GM23338 (cell line): ENCODE results near the gene RAI14. TPM values are rescaled to one million over a fixed set of nuclear protein-coding genes. Genes with fewer than 3 reads are reported as not detected.

Experiments used
- ATAC-seq: fragments of 200-7000 bp; cut with Tn5 transposase; 3 replicates; pipeline ENCODE4 v1.9.1; 2020
- DNase-seq: peaks from one replicate; pipeline ENCODE4 v3.0.0-alpha.2; 2015; ENCODE audit warnings: low spot score
- H2AFZ ChIP-seq: fragments of 200-600 bp; sonication (generic); 2 replicates; pipeline ENCODE4 v1.8.0; 2016; ENCODE audit warnings: antibody characterized with exemption, mild to moderate bottlenecking, moderate library complexity
- H3F3A ChIP-seq: fragments of 200-600 bp; sonication (generic); replicated peaks from 2 replicates; pipeline ENCODE4 v1.8.0; 2017; ENCODE audit warnings: antibody characterized with exemption, mixed run types, low read depth
- H3K27ac ChIP-seq: fragments of 200-600 bp; sonication (generic); 2 replicates; pipeline ENCODE4 v1.6.1; 2016; ENCODE audit warnings: low read depth
- H3K27me3 ChIP-seq: fragments of 200-600 bp; sonication (generic); 2 replicates; pipeline ENCODE4 v1.8.0; 2016; ENCODE audit warnings: mild to moderate bottlenecking, mixed run types, moderate library complexity; ENCODE audit not compliant: insufficient read depth
- H3K36me3 ChIP-seq: fragments of 200-600 bp; sonication (generic); 2 replicates; pipeline ENCODE4 v1.8.0; 2016; ENCODE audit warnings: mild to moderate bottlenecking; ENCODE audit not compliant: insufficient read depth
- H3K4me1 ChIP-seq: fragments of 200-600 bp; sonication (generic); 2 replicates; pipeline ENCODE4 v1.8.0; 2016; ENCODE audit warnings: mild to moderate bottlenecking, moderate library complexity; ENCODE audit not compliant: insufficient read depth
- H3K4me2 ChIP-seq: fragments of 200-600 bp; sonication (generic); 2 replicates; pipeline ENCODE4 v1.7.1; 2017; ENCODE audit warnings: mixed run types
- H3K4me3 ChIP-seq: fragments of 200-600 bp; sonication (generic); 2 replicates; pipeline ENCODE4 v1.6.1; 2016; ENCODE audit warnings: mixed run types
- H3K79me2 ChIP-seq: fragments of 200-600 bp; sonication (generic); replicated peaks from 2 replicates; pipeline ENCODE4 v1.8.0; 2017; ENCODE audit warnings: mild to moderate bottlenecking; ENCODE audit not compliant: insufficient read depth
- H3K9me2 ChIP-seq: fragments of 200-600 bp; sonication (generic); 2 replicates; pipeline ENCODE4 v1.8.0; 2017; ENCODE audit not compliant: insufficient read depth
- H4K20me1 ChIP-seq: fragments of 200-600 bp; sonication (generic); replicated peaks from 2 replicates; pipeline ENCODE4 v1.8.0; 2017; ENCODE audit warnings: mild to moderate bottlenecking; ENCODE audit not compliant: insufficient read depth
- H3K27ac Mint-ChIP-seq: 2 replicates; pipeline ENCODE4 v1.8.0; 2020; ENCODE audit warnings: inconsistent platforms, mild to moderate bottlenecking, moderate library complexity, mixed read lengths
- H3K27me3 Mint-ChIP-seq: 3 replicates; pipeline ENCODE4 v1.8.0; 2022; ENCODE audit warnings: low read depth, mild to moderate bottlenecking, moderate library complexity, mixed read lengths, inconsistent platforms; ENCODE audit not compliant: insufficient read depth, poor library complexity
- H3K36me3 Mint-ChIP-seq: 3 replicates; pipeline ENCODE4 v1.8.0; 2021; ENCODE audit warnings: low read depth, mild to moderate bottlenecking, inconsistent platforms, moderate library complexity, mixed read lengths
- H3K4me1 Mint-ChIP-seq: 3 replicates; pipeline ENCODE4 v1.8.0; 2020; ENCODE audit warnings: mild to moderate bottlenecking, inconsistent platforms, mixed read lengths
- H3K4me3 Mint-ChIP-seq: 3 replicates; pipeline ENCODE4 v1.8.0; 2021; ENCODE audit warnings: moderate library complexity, mild to moderate bottlenecking, inconsistent platforms, mixed read lengths
- H3K9me3 Mint-ChIP-seq: 3 replicates; pipeline ENCODE4 v1.8.0; 2020; ENCODE audit warnings: moderate library complexity, mild to moderate bottlenecking, inconsistent platforms, mixed read lengths
- CREB1 ChIP-seq: fragments of 250-450 bp; sonication (Bioruptor Pico); IDR thresholded peaks from 2 replicates; pipeline ENCODE4 v1.5.0; 2020; ENCODE audit warnings: low read depth, mild to moderate bottlenecking, moderate library complexity
- CTCF ChIP-seq, 2 experiments: fragments of 200-600 bp in 1 of 2; sonication (generic) in 1 of 2; conservative IDR thresholded peaks; 2 replicates each; pipeline versions ENCODE4 v1.5.1 to v1.6.1; 2016 to 2017; ENCODE audit warnings: antibody characterized with exemption in 2 of 2, low read depth in 2 of 2, mild to moderate bottlenecking in 2 of 2, moderate library complexity in 1 of 2
- ETS1 ChIP-seq: IDR thresholded peaks from 2 replicates; pipeline ENCODE4 v1.6.1; 2016; ENCODE audit warnings: antibody characterized with exemption
- EZH2 ChIP-seq: fragments of 200-600 bp; sonication (generic); IDR thresholded peaks from one replicate; pipeline ENCODE4 v1.8.0; 2017; ENCODE audit warnings: antibody characterized with exemption, mild to moderate bottlenecking, low read depth; ENCODE audit not compliant: unreplicated experiment
- EZH2phosphoT487 ChIP-seq: fragments of 200-600 bp; sonication (generic); IDR thresholded peaks from one replicate; pipeline ENCODE4 v1.8.1; 2018; ENCODE audit warnings: antibody characterized with exemption; ENCODE audit not compliant: unreplicated experiment
- NANOG ChIP-seq: IDR thresholded peaks from 2 replicates; pipeline ENCODE4 v1.6.1; 2016; ENCODE audit warnings: antibody characterized with exemption, borderline replicate concordance
- POLR2AphosphoS5 ChIP-seq: IDR thresholded peaks from 2 replicates; pipeline ENCODE4 v1.6.1; 2016; ENCODE audit warnings: antibody characterized with exemption, low read depth
- REST ChIP-seq: IDR thresholded peaks from one replicate; pipeline ENCODE4 v1.6.1; 2018; ENCODE audit warnings: antibody characterized with exemption; ENCODE audit not compliant: unreplicated experiment
- STAT1 ChIP-seq: IDR thresholded peaks from one replicate; pipeline ENCODE4 v1.6.1; 2016; ENCODE audit warnings: antibody characterized with exemption; ENCODE audit not compliant: unreplicated experiment
- ZNF114 ChIP-seq: fragments of 250-450 bp; sonication (Bioruptor Pico); IDR thresholded peaks from 2 replicates; pipeline ENCODE4 v1.5.0; 2020; ENCODE audit warnings: mild to moderate bottlenecking, moderate library complexity
- ZNF331 ChIP-seq: fragments of 250-450 bp; sonication (Bioruptor Pico); IDR thresholded peaks from 2 replicates; pipeline ENCODE4 v1.5.0; 2020; ENCODE audit warnings: low read depth, mild to moderate bottlenecking, moderate library complexity
- ZNF462 ChIP-seq: fragments of 250-450 bp; sonication (Bioruptor Pico); IDR thresholded peaks from 2 replicates; pipeline ENCODE4 v1.5.0; 2020; ENCODE audit warnings: mild to moderate bottlenecking, moderate library complexity
- polyA plus RNA-seq: library from polyadenylated mRNA; unstranded; fragments of >200 nt; fragmentation: Nextera tagmentation; extraction: Ambion mirVana; gene quantifications from 2 replicates; pipeline ENCODE4 v1.2.1, GENCODE V29; 2016
- total RNA-seq: library from RNA; depleted of rRNA; stranded (reverse); fragments of >200 nt; shearing (Covaris generic); gene quantifications from 2 replicates; pipeline ENCODE4 v1.2.3, GENCODE V29; 2014

Gene RAI14
- total and polyA plus RNA-seq, 2 experiments from 2014 or later = 58.8 to 95.8 TPM

GRCh38 chr5:34708777-34709176 lies 52.6 kb downstream of the RAI14 start (continued):
- TF ChIP-seq NANOG = no peak

GRCh38 chr5:34709861-34710673 lies 53.9 kb downstream of the RAI14 start:
- H3K27me3 Mint-ChIP-seq = no peaks in the 10 kb centered on the region
- H3F3A ChIP-seq = no peaks in the 10 kb centered on the region
- H3K79me2 ChIP-seq = peaks cover 100% of the 10 kb centered on the region
- H3K4me1 Mint-ChIP-seq = peaks cover 39% of the 10 kb centered on the region
- H3K27me3 ChIP-seq = no peaks in the 10 kb centered on the region
- no peak overlapping the region for H3K4me3 Mint-ChIP-seq
- H3K4me2 ChIP-seq = no peak overlapping the region
- H3K4me3 ChIP-seq = no peak overlapping the region
- H3K27ac ChIP-seq = peak overlapping the region; percentile 60
- DNase-seq (no peak), ATAC-seq (no peak)
- peaks cover 37% of the 10 kb centered on the region for H3K36me3 Mint-ChIP-seq
- peaks cover 40% of the 10 kb centered on the region for H3K4me1 ChIP-seq
- H4K20me1 ChIP-seq = peaks cover 14% of the 10 kb centered on the region; the same call in 1 of the 2 replicates
- H2AFZ ChIP-seq = no peak overlapping the region
- H3K27ac Mint-ChIP-seq = no peak overlapping the region
- H3K9me3 Mint-ChIP-seq = no peaks in the 10 kb centered on the region
- H3K36me3 ChIP-seq = peaks cover 9% of the 10 kb centered on the region; the same call in 1 of the 2 replicates
- H3K9me2 ChIP-seq = no peaks in the 10 kb centered on the region
- TF ChIP-seq CTCF (conservative IDR thresholded peaks at IDR 0.05; ENCODE audit: low read depth in 2 of 2) = no peak
- no peak for TF ChIP-seq CREB1 (CRISPR knock-in tag)
- TF ChIP-seq EZH2 = no peak
- TF ChIP-seq ZNF331 (CRISPR knock-in tag) = no peak
- TF ChIP-seq REST = no peak
- no peak for TF ChIP-seq EZH2phosphoT487
- TF ChIP-seq ZNF462 (CRISPR knock-in tag) = no peak
- no peak for TF ChIP-seq ETS1
- no peak for TF ChIP-seq POLR2AphosphoS5
- no peak for TF ChIP-seq ZNF114
- TF ChIP-seq STAT1 = no peak
